Kidney epithelial cell (primary cell): Measurements from ENCODE around the gene BPIFA2. TPM values are rescaled to one million over a fixed set of nuclear protein-coding genes. Genes with fewer than 3 reads are reported as not detected.

Experiments
- DNase-seq: peaks from one replicate; pipeline ENCODE4 v3.0.0-alpha.2; 2010; ENCODE audit warnings: low read depth
- H3K27me3 ChIP-seq: 2 replicates; pipeline ENCODE4 v1.6.0; 2011; ENCODE audit warnings: low read length; ENCODE audit not compliant: control insufficient read depth, insufficient read depth
- H3K36me3 ChIP-seq: 2 replicates; pipeline ENCODE4 v1.5.1; 2011; ENCODE audit warnings: low read length; ENCODE audit not compliant: control insufficient read depth, insufficient read depth
- H3K4me3 ChIP-seq: 2 replicates; pipeline ENCODE4 v1.5.1; 2011; ENCODE audit warnings: low read depth, mild to moderate bottlenecking, control low read depth, low read length
- CTCF ChIP-seq: IDR thresholded peaks from 2 replicates; pipeline ENCODE4 v1.5.1; 2011; ENCODE audit warnings: mild to moderate bottlenecking, moderate library complexity, low read length, control low read depth, inconsistent platforms; ENCODE audit not compliant: insufficient read depth, poor library complexity, severe bottlenecking
- total RNA-seq: library from RNA; depleted of rRNA; stranded (reverse); fragments of >200 nt; gene quantifications from 2 replicates; pipeline ENCODE4 v1.2.3, GENCODE V29; 2015

BPIFA2 gene
- total RNA-seq, 1 donor from 2014 or later: not detected

- Histone ChIP-seq H3K4me3 (no peak overlapping the region), H3K36me3 (no peaks in the 10 kb centered on the region), H3K27me3 (peaks cover 2% of the 10 kb centered on the region)
- TF ChIP-seq CTCF: no peak
- DNase-seq: peak; percentile 12
Measured at GRCh38 chr20:33209789-33210188, 41.8 kb downstream of the BPIFA2 start.

- H3K27me3 ChIP-seq: peaks cover 2% of the 10 kb centered on the region
- no peak for DNase-seq
- no peaks in the 10 kb centered on the region for H3K36me3 ChIP-seq
- TF ChIP-seq CTCF: no peak
- no peak overlapping the region for H3K4me3 ChIP-seq
Measured at GRCh38 chr20:33210371-33210770, 42.4 kb downstream of the BPIFA2 start.

GRCh38 chr20:33211817-33212424 lies 44.0 kb downstream of the BPIFA2 start:
- peak; percentile 5 for DNase-seq
- Histone ChIP-seq H3K27me3 (peaks cover 2% of the 10 kb centered on the region), H3K4me3 (no peak overlapping the region), H3K36me3 (no peaks in the 10 kb centered on the region)
- peak; percentile 51 for TF ChIP-seq CTCF

- Histone ChIP-seq H3K4me3 (no peak within 1 kb of the TSS), H3K36me3 (no peaks in the 10 kb centered on the region), H3K27me3 (peaks cover 2% of the 10 kb centered on the region)
- DNase-seq: no peak
- TF ChIP-seq CTCF: no peak
Measured at GRCh38 chr20:33217052-33217451, 49.1 kb downstream of the BPIFA2 start, which contains the start of gene BPIFA3. Gene BPIFA3, plus strand, starts transcription at chr20:33217352. Its CDS starts 185 bp downstream, at chr20:33217537.

- DNase-seq: no peak
- TF ChIP-seq CTCF: no peak
- Histone ChIP-seq H3K4me3 (no peak overlapping the region), H3K27me3 (no peaks in the 10 kb centered on the region), H3K36me3 (no peaks in the 10 kb centered on the region)
Measured at GRCh38 chr20:33224399-33224798, 56.4 kb downstream of the BPIFA2 start.

GRCh38 chr20:33229843-33230242 lies 61.9 kb downstream of the BPIFA2 start:
- H3K4me3 ChIP-seq: no peak overlapping the region
- H3K36me3 ChIP-seq: no peaks in the 10 kb centered on the region
- peaks cover 2% of the 10 kb centered on the region for H3K27me3 ChIP-seq
- no peak for TF ChIP-seq CTCF
- no peak for DNase-seq
